OCI-LY1 (cell line): Measurements from ENCODE around the gene ASAH2.

Experiments used
- H2AFZ ChIP-seq: fragments of 200-600 bp; sonication (generic), shearing (Covaris generic); 2 replicates; pipeline ENCODE4 v1.6.0; 2014; ENCODE audit warnings: antibody characterized with exemption, mild to moderate bottlenecking, low read length
- H3F3A ChIP-seq: fragments of 200-600 bp; sonication (generic), shearing (Covaris generic); 2 replicates; pipeline ENCODE4 v1.6.0; 2014; ENCODE audit warnings: mild to moderate bottlenecking, antibody characterized with exemption, low read length, moderate library complexity; ENCODE audit not compliant: insufficient read depth
- H3K27ac ChIP-seq: fragments of 200-600 bp; sonication (generic); 2 replicates; pipeline ENCODE4 v1.5.1; 2014; ENCODE audit warnings: low read length, mixed run types, mild to moderate bottlenecking, low read depth; ENCODE audit not compliant: poor library complexity, severe bottlenecking
- H3K27me3 ChIP-seq: fragments of 200-600 bp; sonication (generic); 2 replicates; pipeline ENCODE4 v1.6.0; 2014; ENCODE audit warnings: antibody characterized with exemption, mild to moderate bottlenecking, low read length, moderate library complexity; ENCODE audit not compliant: insufficient read depth
- H3K36me3 ChIP-seq: fragments of 200-600 bp; sonication (generic); 2 replicates; pipeline ENCODE4 v1.6.1; 2014; ENCODE audit warnings: mild to moderate bottlenecking, antibody characterized with exemption, low read length, moderate library complexity, mixed read lengths; ENCODE audit not compliant: insufficient read depth
- H3K4me1 ChIP-seq: fragments of 200-600 bp; sonication (generic); 2 replicates; pipeline ENCODE4 v1.5.1; 2014; ENCODE audit warnings: mild to moderate bottlenecking, low read length, moderate library complexity; ENCODE audit not compliant: insufficient read depth, severe bottlenecking
- H3K4me2 ChIP-seq: fragments of 200-600 bp; sonication (generic), shearing (Covaris generic); 2 replicates; pipeline ENCODE4 v1.6.1; 2014; ENCODE audit warnings: low read length
- H3K4me3 ChIP-seq: fragments of 200-600 bp; sonication (generic); 2 replicates; pipeline ENCODE4 v1.5.1; 2014; ENCODE audit warnings: low read length, low read depth, mild to moderate bottlenecking, mixed read lengths; ENCODE audit not compliant: poor library complexity, severe bottlenecking
- H3K79me2 ChIP-seq: fragments of 200-600 bp; shearing (Covaris generic); 2 replicates; pipeline ENCODE4 v1.6.1; 2016; ENCODE audit warnings: mixed run types, low read length, mixed read lengths; ENCODE audit not compliant: insufficient read depth
- H3K9ac ChIP-seq: fragments of 200-600 bp; sonication (generic), shearing (Covaris generic); 2 replicates; pipeline ENCODE4 v1.6.1; 2014; ENCODE audit warnings: mild to moderate bottlenecking, low read length, mixed read lengths
- H3K9me2 ChIP-seq: fragments of 200-600 bp; sonication (generic), shearing (Covaris generic); 2 replicates; pipeline ENCODE4 v1.6.1; 2014; ENCODE audit warnings: low read depth, mild to moderate bottlenecking, low read length, mixed read lengths
- H3K9me3 ChIP-seq: fragments of 200-600 bp; shearing (Covaris generic); 2 replicates; pipeline ENCODE4 v1.6.1; 2014; ENCODE audit warnings: low read length, mixed read lengths
- H4K20me1 ChIP-seq: fragments of 200-600 bp; sonication (generic), shearing (Covaris generic); 2 replicates; pipeline ENCODE4 v1.6.0; 2016; ENCODE audit warnings: mild to moderate bottlenecking, low read length; ENCODE audit not compliant: insufficient read depth
- EZH2 ChIP-seq: fragments of 200-600 bp; sonication (generic), shearing (Covaris generic); IDR thresholded peaks from 2 replicates; pipeline ENCODE4 v1.8.0; 2017; ENCODE audit warnings: borderline replicate concordance, mixed run types, mild to moderate bottlenecking, antibody characterized with exemption, low read length, moderate library complexity, mixed read lengths
- TF ChIP-seq, protein P1 (sequence below): fragments of 200-600 bp; sonication (generic), shearing (Covaris generic); IDR thresholded peaks from 2 replicates; pipeline ENCODE4 v1.5.1; 2017; ENCODE audit warnings: mild to moderate bottlenecking, antibody characterized with exemption, low read length, moderate library complexity, mixed read lengths

The ASAH2 gene

DNA sequence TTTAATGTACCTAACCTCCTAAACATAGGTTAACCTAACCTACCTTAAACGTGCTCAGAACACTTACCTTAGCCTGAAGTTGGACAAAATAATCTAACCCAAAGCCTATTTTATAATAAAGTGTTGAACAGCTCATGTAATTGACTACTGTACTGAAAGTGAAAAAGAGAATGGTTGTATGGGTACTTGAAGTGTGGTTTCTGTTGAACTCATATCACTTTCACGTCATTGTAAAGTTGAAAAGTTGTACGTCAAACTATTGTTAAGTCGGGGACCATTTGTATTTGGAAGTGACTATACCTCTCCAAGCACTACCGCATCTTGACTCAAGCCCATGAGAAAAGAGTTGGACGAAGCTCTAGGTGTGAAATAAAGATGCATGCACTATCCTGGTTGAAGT lies 37.9 kb upstream of the ASAH2 start:
- Histone ChIP-seq H3K4me2 (no peak overlapping the region), H3F3A (no peaks in the 10 kb centered on the region), H3K9me2 (no peaks in the 10 kb centered on the region), H3K4me1 (no peaks in the 10 kb centered on the region), H3K79me2 (no peaks in the 10 kb centered on the region), H3K27ac (no peak overlapping the region), H2AFZ (no peak overlapping the region), H4K20me1 (no peaks in the 10 kb centered on the region), H3K9ac (no peak overlapping the region), H3K36me3 (no peaks in the 10 kb centered on the region), H3K27me3 (no peaks in the 10 kb centered on the region), H3K4me3 (no peak overlapping the region), H3K9me3 (no peaks in the 10 kb centered on the region)
- no peak for TF ChIP-seq EZH2
- TF ChIP-seq, protein P1, sequence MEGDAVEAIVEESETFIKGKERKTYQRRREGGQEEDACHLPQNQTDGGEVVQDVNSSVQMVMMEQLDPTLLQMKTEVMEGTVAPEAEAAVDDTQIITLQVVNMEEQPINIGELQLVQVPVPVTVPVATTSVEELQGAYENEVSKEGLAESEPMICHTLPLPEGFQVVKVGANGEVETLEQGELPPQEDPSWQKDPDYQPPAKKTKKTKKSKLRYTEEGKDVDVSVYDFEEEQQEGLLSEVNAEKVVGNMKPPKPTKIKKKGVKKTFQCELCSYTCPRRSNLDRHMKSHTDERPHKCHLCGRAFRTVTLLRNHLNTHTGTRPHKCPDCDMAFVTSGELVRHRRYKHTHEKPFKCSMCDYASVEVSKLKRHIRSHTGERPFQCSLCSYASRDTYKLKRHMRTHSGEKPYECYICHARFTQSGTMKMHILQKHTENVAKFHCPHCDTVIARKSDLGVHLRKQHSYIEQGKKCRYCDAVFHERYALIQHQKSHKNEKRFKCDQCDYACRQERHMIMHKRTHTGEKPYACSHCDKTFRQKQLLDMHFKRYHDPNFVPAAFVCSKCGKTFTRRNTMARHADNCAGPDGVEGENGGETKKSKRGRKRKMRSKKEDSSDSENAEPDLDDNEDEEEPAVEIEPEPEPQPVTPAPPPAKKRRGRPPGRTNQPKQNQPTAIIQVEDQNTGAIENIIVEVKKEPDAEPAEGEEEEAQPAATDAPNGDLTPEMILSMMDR: no peak

DNA sequence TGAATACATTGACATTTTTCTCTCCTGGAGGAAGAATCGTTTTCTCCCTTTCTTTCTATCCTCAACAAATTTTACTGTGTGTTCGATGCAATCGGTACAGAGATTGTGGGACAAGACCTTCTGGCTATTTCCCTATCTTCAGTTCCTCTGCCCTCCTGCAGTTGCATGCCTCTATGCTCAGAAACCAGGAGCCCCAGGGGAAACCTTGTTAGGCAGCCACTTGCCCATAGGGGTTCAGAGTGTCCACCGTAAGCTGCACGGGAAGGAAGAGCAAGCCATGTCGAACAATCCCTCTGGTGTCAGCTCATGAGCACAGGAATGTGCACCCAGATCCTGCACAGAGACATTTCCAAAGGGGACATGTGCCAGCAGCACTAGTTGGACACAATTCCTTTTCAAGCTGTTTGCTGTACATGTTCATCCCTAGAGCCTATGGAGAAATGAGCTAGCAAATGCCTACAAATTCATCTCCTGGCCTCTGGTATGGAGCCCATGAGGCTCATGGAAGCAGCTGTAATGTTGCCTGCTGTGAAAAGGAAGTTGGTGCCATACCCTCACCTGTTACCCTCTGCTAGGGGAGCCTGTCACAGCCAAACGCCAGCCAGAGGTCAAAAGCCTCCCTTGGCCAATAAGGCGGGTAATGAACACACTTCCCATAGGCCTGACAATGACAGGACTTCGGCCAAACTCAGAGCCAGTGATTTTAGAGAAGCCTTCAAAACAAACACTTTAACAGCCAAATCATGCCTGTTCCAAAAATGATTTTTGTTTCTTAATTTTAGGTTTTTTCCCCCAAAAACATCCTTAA lies 35.9 kb upstream of the ASAH2 start:
- Histone ChIP-seq H2AFZ (no peak overlapping the region), H3K27ac (no peak overlapping the region), H3K4me2 (no peak overlapping the region), H3K36me3 (no peaks in the 10 kb centered on the region), H3K4me3 (no peak overlapping the region), H3K79me2 (no peaks in the 10 kb centered on the region), H3K27me3 (no peaks in the 10 kb centered on the region; the same call in 1 of the 2 replicates), H3K9ac (no peak overlapping the region), H3F3A (no peaks in the 10 kb centered on the region), H4K20me1 (no peaks in the 10 kb centered on the region), H3K9me2 (no peaks in the 10 kb centered on the region), H3K4me1 (no peaks in the 10 kb centered on the region), H3K9me3 (no peaks in the 10 kb centered on the region)
- TF ChIP-seq, protein P1: no peak
- TF ChIP-seq EZH2: no peak

DNA sequence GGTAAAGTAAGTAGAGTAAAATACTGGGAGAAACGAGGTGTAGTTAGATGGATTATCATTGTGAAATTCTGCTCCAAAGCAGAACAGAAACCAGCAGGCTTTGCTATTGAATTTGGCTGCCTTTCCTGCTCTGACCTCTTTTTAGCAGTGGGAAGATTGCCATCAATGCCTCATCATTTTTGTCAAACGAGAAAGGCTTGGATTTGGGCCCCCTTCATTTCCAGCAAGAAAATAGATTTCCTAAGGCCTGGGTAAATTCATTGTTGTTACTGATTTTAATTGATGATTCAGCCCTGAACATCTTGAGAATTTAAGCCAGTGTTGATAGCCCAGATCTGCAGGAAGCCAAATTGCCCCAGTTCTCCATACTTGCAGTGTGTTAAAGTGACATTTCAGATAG lies 35.2 kb upstream of the ASAH2 start:
- no peaks in the 10 kb centered on the region for H3K4me1 ChIP-seq
- H2AFZ ChIP-seq: no peak overlapping the region
- no peak overlapping the region for H3K4me3 ChIP-seq
- H3K9ac ChIP-seq: no peak overlapping the region
- no peaks in the 10 kb centered on the region for H3F3A ChIP-seq
- H3K9me3 ChIP-seq: no peaks in the 10 kb centered on the region
- H3K36me3 ChIP-seq: no peaks in the 10 kb centered on the region
- H3K4me2 ChIP-seq: no peak overlapping the region
- no peaks in the 10 kb centered on the region; the same call in 1 of the 2 replicates for H3K27me3 ChIP-seq
- H4K20me1 ChIP-seq: no peaks in the 10 kb centered on the region
- H3K9me2 ChIP-seq: no peaks in the 10 kb centered on the region
- TF ChIP-seq, protein P1: no peak
- TF ChIP-seq EZH2: no peak
- no peaks in the 10 kb centered on the region for H3K79me2 ChIP-seq
- no peak overlapping the region for H3K27ac ChIP-seq
